Activated naive CD4-positive, alpha-beta T cell treated with anti-CD3 and anti-CD28 coated beads, Interleukin-2, amount 10 ng/mL, durations not matched to agents 5 hours and 36 hours (primary cell): ENCODE data around the gene MCHR1. TPM values are rescaled to one million over a fixed set of nuclear protein-coding genes. Genes with fewer than 3 reads are reported as not detected.

Source experiments
- total RNA-seq, 2 experiments: library from RNA; stranded (reverse); gene quantifications; one replicate each; pipeline ENCODE4 v1.2.3, GENCODE V29; 2021

The MCHR1 gene, protein sequence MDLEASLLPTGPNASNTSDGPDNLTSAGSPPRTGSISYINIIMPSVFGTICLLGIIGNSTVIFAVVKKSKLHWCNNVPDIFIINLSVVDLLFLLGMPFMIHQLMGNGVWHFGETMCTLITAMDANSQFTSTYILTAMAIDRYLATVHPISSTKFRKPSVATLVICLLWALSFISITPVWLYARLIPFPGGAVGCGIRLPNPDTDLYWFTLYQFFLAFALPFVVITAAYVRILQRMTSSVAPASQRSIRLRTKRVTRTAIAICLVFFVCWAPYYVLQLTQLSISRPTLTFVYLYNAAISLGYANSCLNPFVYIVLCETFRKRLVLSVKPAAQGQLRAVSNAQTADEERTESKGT
- not detected for total RNA-seq

DNA sequence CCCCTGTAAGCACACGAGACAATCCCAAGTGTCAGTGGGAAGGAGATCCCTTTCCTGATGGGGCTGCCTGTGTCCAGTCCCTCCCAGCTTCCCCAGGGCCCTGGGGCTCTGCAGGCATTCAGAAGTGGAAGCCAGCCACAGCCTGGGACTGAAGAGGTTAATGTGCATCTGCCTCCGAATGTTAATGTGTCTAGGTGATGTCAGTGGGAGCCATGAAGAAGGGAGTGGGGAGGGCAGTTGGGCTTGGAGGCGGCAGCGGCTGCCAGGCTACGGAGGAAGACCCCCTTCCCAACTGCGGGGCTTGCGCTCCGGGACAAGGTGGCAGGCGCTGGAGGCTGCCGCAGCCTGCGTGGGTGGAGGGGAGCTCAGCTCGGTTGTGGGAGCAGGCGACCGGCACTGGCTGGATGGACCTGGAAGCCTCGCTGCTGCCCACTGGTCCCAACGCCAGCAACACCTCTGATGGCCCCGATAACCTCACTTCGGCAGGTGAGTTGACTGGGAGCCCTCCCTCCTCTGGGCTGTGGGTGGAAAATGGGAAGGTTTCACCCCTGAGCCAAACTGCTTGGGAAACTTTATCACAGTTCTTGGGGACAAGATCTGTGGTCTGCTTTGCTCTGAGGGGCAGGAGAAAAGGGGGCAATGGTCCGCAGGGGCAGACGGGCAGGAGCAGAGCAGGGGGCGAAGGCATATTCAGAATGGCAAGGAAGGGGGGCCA lies at the start of gene MCHR1:
TSS of gene MCHR1 (plus strand) at position 236 of the 715 bp plus-strand sequence. CDS start at position 405, 169 bp downstream.

DNA sequence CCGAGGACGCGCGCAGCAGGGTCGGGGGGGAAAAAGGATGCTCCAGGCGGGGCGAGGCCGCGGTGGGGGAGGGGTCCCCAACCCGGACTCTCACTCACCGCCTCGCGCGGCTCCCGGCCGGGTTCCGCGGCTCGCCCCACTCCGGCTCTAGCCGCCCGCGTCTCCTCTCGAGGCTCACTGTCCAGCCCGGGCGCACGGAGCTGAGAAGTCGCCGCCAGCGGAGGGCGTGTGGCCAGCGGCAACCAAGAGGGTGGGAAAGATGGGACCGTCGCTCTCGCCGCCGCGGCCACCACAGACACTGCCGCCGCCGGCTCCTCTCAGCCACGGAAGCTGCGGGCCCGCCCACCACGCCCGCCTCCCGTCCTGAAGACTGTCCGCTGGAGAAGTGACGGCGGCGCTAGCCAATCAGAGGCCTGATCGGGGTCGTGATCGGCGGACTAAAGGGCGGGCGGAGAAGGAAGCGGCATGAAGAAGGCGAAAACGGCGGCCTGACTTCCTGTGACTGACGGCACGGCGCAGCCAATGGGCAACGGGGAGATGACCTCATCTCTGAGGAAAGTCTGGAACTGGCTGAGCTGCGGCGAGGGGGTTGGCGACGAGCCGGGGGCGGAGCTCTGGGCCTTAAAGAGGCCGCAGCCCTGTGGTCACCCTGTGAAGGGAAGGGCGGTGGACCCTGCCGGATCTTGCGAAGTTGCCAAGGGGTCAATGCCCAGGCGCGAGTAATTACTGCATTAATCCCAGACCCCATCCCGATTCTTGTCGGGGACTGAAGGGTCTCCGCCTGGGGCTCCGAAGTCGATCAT lies 42.7 kb upstream of the MCHR1 start, which contains the start of gene MRTFA:
TSS of gene MRTFA (minus strand) at position 340 of the 803 bp plus-strand sequence.

Other genes starting within 250 kb of the MCHR1 start
- gene MRTFA, start 42.8 kb upstream of the MCHR1 start, total RNA-seq = 10 to 100 TPM; 63.2 to 69.4 TPM
- 10 to 100 TPM; 15.7 to 17.1 TPM for gene SLC25A17, start 139.9 kb downstream of the MCHR1 start, total RNA-seq
- gene ST13, start 177.2 kb downstream of the MCHR1 start, total RNA-seq = 100 to 1,000 TPM; 155 to 160 TPM
- gene XPNPEP3, start 177.7 kb downstream of the MCHR1 start, total RNA-seq = 10 to 100 TPM; 13.1 to 13.2 TPM
- gene DNAJB7, start 182.6 kb downstream of the MCHR1 start, total RNA-seq = not detected